Esophagus squamous epithelium (tissue), 5 donors: ENCODE results near the gene GJB5. TPM values are rescaled to one million over a fixed set of nuclear protein-coding genes. Genes with fewer than 3 reads are reported as not detected.
"Not testable (repeated sequence)": the region's sequence is repeated elsewhere in the genome, so short reads cannot be mapped to it uniquely, and the experiment has no call there.

Experiments used
- DNase-seq: peaks from one replicate; lab custom pipeline; 2025; lab: John Stamatoyannopoulos, UW
- H3K27ac ChIP-seq, 4 donors: fragments of 200-600 bp; sonication (generic); one replicate each; pipeline ENCODE4 v1.5.1; 2016 to 2019; ENCODE audit warnings: mild to moderate bottlenecking in 1 of 4
- H3K27me3 ChIP-seq, 4 donors: fragments of 200-600 bp; sonication (generic); 1 replicate in 3 of 4; 2 replicates in 1 of 4; pipeline versions ENCODE4 v1.5.1 to v1.6.0; 2017 to 2021; ENCODE audit warnings: antibody characterized with exemption in 1 of 4
- H3K36me3 ChIP-seq, 3 donors: fragments of 200-600 bp; sonication (generic); one replicate each; pipeline ENCODE4 v1.5.1; 2016 to 2019
- H3K4me1 ChIP-seq, 3 donors: fragments of 200-600 bp; sonication (generic); one replicate each; pipeline ENCODE4 v1.5.1; 2017 to 2019
- H3K4me3 ChIP-seq, 4 donors: fragments of 200-600 bp; sonication (generic); 1 replicate in 3 of 4; 2 replicates in 1 of 4; pipeline ENCODE4 v1.5.1; 2016 to 2019; ENCODE audit warnings: mild to moderate bottlenecking in 2 of 4, moderate library complexity in 1 of 4
- H3K9me3 ChIP-seq, 3 donors: fragments of 200-600 bp; sonication (generic); one replicate each; pipeline ENCODE4 v1.5.1; 2016 to 2019
- POLR2A ChIP-seq, 4 donors: fragments of 450-650 bp; IDR thresholded peaks; one replicate each; pipeline ENCODE4 v1.6.1; 2017; ENCODE audit warnings: antibody characterized with exemption in 4 of 4, mild to moderate bottlenecking in 4 of 4, moderate library complexity in 3 of 4
- WGBS, 2 donors: methylation state at CpG; one replicate each; pipeline ENCODE4 v1.1.5; 2018; 5-methylcytosine and 5-hydroxymethylcytosine counted together
- intact Hi-C: fragments of 100-400 bp; cut with DNase I; formaldehyde crosslinking; loops from one replicate; pipeline ENCODE4 v1.15.0; 2022
- total RNA-seq, 4 donors: library from RNA; depleted of rRNA; stranded (reverse); fragments of >200 nt; gene quantifications; one replicate each; pipeline ENCODE4 v1.1.0, GENCODE V29; 2016
- TF ChIP-seq, protein P1 (sequence below), 6 experiments: fragments of 450-650 bp in 4 of 6; fragments of 200-600 bp in 2 of 6; sonication (generic) in 2 of 6; IDR thresholded peaks; one replicate each; pipeline ENCODE4 v1.5.1; 2016 to 2019; ENCODE audit warnings: antibody characterized with exemption in 6 of 6, mild to moderate bottlenecking in 4 of 6, moderate library complexity in 4 of 6
- donor health status: DM: yes; HTN: yes; CAD: no.

GJB5 gene
- total RNA-seq, 4 donors from 2014 or later, result 91.7 to 123 (median 104) TPM

DNA sequence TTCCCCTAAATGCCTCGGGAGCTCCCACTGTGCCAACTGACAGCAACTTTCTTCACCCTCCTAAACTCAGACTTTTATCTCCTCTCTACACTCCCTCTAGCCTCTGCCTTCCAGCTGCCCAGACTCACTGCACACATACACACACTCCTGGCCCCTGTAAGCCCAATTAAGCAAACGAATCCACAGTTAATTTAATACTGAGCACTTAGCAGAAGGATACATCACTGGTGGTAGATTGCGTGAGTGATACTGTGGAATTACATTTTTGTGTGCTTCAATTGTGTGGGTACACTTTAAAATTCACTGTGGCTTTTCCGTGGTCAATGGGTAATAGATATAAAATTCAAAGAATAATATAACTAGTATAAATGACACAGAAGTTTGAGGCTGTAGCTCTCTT lies 33.6 kb upstream of the GJB5 start:
- Histone ChIP-seq H3K36me3 (no peaks in the 10 kb centered on the region), H3K27me3 (peaks cover 0 to 63% (median 0%) of the 10 kb centered on the region in 4 donors), H3K27ac (no peak overlapping the region), H3K4me3 (no peak overlapping the region), H3K4me1 (no peaks in the 10 kb centered on the region), H3K9me3 (peaks cover 0 to 3% (median 0%) of the 10 kb centered on the region in 3 donors)
- intact Hi-C loops, result no loop called here
- TF ChIP-seq, protein P1, sequence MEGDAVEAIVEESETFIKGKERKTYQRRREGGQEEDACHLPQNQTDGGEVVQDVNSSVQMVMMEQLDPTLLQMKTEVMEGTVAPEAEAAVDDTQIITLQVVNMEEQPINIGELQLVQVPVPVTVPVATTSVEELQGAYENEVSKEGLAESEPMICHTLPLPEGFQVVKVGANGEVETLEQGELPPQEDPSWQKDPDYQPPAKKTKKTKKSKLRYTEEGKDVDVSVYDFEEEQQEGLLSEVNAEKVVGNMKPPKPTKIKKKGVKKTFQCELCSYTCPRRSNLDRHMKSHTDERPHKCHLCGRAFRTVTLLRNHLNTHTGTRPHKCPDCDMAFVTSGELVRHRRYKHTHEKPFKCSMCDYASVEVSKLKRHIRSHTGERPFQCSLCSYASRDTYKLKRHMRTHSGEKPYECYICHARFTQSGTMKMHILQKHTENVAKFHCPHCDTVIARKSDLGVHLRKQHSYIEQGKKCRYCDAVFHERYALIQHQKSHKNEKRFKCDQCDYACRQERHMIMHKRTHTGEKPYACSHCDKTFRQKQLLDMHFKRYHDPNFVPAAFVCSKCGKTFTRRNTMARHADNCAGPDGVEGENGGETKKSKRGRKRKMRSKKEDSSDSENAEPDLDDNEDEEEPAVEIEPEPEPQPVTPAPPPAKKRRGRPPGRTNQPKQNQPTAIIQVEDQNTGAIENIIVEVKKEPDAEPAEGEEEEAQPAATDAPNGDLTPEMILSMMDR (IDR thresholded peaks at IDR 0.05), result no peak
- TF ChIP-seq POLR2A (IDR thresholded peaks at IDR 0.05), result no peak
- DNase-seq, result no peak
- 59 to 66% methylated on average over 4 of the region's 4 CpGs for WGBS, 2 donors

DNA sequence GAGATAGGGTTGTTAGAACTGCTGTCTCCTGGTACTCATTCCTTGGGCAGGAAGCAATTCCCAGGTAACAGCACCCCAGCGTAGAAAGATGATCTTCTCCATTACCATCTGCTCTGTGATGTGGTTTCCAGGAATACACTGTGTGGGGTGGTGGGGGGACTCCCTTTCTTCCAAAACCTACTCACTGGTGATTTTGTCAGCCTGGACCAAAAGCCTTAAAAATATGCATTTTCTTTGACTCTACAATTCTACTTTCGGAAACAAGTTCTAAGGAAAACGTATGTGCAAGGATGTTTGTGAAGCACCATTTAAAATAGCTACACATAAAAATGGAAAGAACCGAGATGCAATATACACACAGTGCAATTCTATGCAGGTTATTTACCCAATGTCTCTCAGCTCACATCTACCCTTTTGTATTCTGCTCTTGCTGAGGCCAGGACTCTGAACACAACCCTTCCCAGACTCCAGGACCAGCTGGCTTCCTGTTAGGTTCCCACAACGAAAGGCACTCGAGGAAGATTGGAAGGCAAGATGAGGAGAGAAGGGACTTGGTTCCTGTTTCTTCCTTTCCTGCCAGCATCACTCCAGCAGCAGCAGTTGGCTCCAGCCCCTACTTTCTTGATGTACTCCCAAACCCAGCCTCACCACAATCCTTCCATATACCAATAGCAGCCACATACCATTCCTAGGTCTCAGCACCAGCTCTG lies 33.0 kb upstream of the GJB5 start:
- Histone ChIP-seq H3K9me3 (peaks cover 0 to 3% (median 0%) of the 10 kb centered on the region in 3 donors), H3K27me3 (peaks cover 0 to 67% (median 0%) of the 10 kb centered on the region in 4 donors), H3K27ac (no peak overlapping the region), H3K4me1 (no peaks in the 10 kb centered on the region), H3K36me3 (no peaks in the 10 kb centered on the region), H3K4me3 (no peak overlapping the region)
- DNase-seq, result no peak
- TF ChIP-seq, protein P1 (IDR thresholded peaks at IDR 0.05), result no peak
- TF ChIP-seq POLR2A (IDR thresholded peaks at IDR 0.05), result no peak
- intact Hi-C loops, result no loop called here
- WGBS, 2 donors, result 73% methylated on average over 6 of the region's 6 CpGs

DNA sequence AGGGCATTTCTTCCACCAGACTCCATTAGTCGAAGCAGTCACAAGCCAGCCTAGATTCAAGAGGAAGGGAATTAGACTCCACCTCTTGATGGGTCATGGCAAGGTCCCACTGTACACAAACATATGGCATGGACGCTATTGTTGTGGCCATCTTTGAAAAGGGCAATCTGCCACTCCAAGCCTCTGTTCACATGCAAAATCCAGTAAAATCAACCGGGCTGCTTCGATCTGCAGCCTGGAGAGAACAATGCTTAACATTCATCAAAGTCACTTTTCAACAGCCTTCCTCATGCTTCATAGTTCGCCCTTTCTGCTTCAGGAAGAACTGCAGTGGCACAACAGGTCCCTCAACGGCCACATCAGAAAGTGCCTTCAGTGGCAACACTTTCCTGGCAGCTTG lies 28.0 kb upstream of the GJB5 start:
- Histone ChIP-seq H3K9me3 (no peaks in the 10 kb centered on the region), H3K27me3 (peaks cover 0 to 58% (median 0%) of the 10 kb centered on the region in 4 donors), H3K4me3 (no peak overlapping the region), H3K4me1 (no peaks in the 10 kb centered on the region), H3K27ac (no peak overlapping the region), H3K36me3 (no peaks in the 10 kb centered on the region)
- DNase-seq, result no peak
- 39 to 61% methylated on average over 6 of the region's 6 CpGs for WGBS, 2 donors
- intact Hi-C loops, result no loop called here
- no peak for TF ChIP-seq POLR2A (IDR thresholded peaks at IDR 0.05)
- TF ChIP-seq, protein P1 (IDR thresholded peaks at IDR 0.05), result no peak

DNA sequence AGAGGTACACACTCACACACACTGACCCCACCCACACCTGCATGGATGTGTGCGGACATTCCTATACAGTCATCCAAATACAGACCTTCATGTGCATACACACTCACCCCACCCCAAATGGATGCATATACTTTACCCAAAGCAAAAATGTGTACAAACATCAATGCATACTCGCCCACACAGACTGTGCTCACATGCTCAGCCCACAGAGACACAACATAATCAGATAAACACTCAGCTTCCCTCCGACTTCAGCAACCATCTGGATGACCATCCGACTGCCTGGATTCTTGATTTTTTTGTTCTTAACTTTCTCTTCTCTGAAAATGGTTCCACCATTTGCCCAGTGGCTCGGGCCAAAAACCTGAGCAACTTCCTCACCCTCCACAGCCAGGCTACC lies 24.4 kb upstream of the GJB5 start:
- no peak for DNase-seq
- Histone ChIP-seq H3K9me3 (no peaks in the 10 kb centered on the region), H3K4me1 (no peaks in the 10 kb centered on the region), H3K36me3 (no peaks in the 10 kb centered on the region), H3K27ac (no peak overlapping the region), H3K27me3 (peaks cover 0 to 28% (median 0%) of the 10 kb centered on the region in 4 donors), H3K4me3 (no peak overlapping the region)
- WGBS, 2 donors, result 75 to 78% methylated on average over 5 of the region's 5 CpGs
- TF ChIP-seq, protein P1 (IDR thresholded peaks at IDR 0.05), result no peak
- TF ChIP-seq POLR2A (IDR thresholded peaks at IDR 0.05), result no peak
- intact Hi-C loops, result no loop called here

DNA sequence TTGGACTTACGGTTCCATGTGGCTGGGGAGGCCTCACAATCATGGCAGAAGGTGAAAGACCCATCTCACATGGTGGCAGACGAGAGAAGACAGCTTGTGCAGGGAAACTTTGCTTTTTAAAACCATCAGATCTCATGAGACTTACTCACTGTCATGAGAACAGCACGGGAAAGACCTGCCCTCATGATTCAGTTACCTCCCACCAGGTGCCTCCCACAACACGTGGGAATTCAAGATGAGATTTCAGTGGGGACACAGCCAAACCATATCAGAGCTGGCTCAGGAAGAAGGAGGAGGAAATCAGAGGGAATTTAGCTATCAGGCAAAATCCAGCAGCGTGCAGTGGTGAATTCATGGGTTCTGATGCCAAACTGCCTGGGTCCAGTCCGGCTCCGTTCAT lies 22.0 kb upstream of the GJB5 start:
- DNase-seq, H3K4me3 ChIP-seq, H3K4me1 ChIP-seq, H3K36me3 ChIP-seq, H3K27ac ChIP-seq, H3K9me3 ChIP-seq, intact Hi-C loops: not testable (repeated sequence)
- 66 to 86% methylated on average over 6 to 7 of the region's 7 CpGs for WGBS, 2 donors
- peaks cover 0 to 32% (median 0%) of the 10 kb centered on the region in 4 donors for H3K27me3 ChIP-seq
